ENCODE results near the gene PNMA1.

DNA sequence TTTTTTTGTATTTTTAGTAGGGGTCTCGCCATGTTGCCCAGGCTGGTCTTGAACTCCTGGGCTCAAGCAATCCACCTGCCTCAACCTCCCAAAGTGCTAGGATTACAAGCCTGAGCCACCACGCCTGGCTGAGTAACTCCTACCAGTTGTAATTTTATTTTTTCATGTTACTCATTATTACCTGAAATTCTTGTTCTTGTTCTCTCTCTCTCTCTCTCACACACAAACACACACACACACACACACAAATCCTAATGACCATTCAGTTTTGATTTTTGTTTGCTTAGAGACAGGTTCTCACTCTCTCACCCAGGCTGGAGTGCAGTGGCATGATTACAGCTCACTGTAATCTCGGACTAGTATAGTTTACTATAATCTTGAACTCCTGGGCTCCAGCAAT lies 39.2 kb downstream of the PNMA1 start:
- TF ChIP-seq, protein P1, sequence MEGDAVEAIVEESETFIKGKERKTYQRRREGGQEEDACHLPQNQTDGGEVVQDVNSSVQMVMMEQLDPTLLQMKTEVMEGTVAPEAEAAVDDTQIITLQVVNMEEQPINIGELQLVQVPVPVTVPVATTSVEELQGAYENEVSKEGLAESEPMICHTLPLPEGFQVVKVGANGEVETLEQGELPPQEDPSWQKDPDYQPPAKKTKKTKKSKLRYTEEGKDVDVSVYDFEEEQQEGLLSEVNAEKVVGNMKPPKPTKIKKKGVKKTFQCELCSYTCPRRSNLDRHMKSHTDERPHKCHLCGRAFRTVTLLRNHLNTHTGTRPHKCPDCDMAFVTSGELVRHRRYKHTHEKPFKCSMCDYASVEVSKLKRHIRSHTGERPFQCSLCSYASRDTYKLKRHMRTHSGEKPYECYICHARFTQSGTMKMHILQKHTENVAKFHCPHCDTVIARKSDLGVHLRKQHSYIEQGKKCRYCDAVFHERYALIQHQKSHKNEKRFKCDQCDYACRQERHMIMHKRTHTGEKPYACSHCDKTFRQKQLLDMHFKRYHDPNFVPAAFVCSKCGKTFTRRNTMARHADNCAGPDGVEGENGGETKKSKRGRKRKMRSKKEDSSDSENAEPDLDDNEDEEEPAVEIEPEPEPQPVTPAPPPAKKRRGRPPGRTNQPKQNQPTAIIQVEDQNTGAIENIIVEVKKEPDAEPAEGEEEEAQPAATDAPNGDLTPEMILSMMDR (IDR thresholded peaks at IDR 0.05), result no peak
- TF ChIP-seq POLR2A (IDR thresholded peaks at IDR 0.05), result no peak

Measured in right lobe of liver (tissue), 4 donors.